Epithelial cell of prostate (primary cell): Measurements from ENCODE around the gene CALHM1.
A peak's percentile ranks its signal among the peaks of the same experiment; 100 is the strongest.

Source experiments
- DNase-seq: peaks from one replicate; pipeline ENCODE4 v3.0.0-alpha.2; 2011; ENCODE audit warnings: low read depth, low spot score
- H3K27ac ChIP-seq: fragments of 450-650 bp; 2 replicates; pipeline ENCODE4 v1.5.1; 2017; ENCODE audit warnings: mild to moderate bottlenecking

Gene CALHM1

DNA sequence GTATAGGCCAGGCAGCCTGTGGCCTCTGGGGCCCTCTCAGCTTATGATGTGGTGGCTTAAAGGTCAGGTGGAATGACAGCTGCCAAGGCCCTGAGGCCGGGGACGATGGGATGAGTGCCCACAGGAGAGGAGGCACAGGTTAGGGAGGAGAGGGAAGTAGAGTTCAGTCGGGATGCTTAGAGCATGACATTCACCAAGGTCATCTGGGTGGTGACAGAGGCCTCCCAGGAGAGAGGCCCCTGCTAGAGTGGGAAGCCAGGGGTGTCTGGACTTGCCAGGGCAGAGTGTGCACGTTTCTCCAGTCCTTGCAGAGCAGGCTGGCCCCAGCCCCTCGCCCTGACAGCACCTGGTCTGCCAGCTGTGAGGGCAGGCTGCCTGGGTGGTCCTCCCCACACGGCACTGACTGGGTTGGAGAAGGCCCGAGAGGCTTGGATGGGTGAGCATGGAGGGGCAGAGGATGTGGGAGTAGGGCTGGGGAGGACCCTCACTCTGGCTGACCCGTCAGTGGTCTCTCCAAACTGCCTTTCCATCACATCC lies 1.5 kb downstream of the CALHM1 start:
- no peak for DNase-seq
- H3K27ac ChIP-seq: no peak overlapping the region

DNA sequence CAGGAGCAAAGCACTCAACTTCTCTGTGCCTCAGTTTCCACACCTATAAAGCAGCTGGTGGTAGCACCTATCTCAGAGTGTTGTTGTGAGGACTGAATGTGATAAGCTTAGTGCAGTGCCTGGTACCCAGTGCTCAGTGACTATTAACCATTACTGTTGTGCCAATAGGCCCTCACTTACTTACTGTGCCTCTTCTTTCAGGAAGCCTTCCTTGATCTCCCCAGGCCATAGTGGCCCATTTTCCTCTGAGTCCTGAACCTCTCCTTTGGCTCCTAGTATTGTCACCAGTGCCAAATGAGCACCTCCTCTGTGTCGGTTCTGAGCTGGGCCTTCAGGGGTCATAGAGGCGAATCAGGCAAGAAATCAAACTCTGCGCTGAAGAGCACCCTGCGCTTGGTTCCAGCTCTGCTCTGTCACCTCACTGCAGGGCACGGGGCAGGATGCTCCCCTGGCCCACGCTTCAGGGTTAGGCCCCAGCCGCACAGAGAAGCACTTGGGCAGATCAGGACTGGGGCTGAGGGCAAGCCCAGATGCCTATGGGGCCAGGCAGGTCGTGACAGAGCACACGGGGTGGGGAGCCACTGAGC lies 2.5 kb downstream of the CALHM1 start:
- no peak for DNase-seq

DNA sequence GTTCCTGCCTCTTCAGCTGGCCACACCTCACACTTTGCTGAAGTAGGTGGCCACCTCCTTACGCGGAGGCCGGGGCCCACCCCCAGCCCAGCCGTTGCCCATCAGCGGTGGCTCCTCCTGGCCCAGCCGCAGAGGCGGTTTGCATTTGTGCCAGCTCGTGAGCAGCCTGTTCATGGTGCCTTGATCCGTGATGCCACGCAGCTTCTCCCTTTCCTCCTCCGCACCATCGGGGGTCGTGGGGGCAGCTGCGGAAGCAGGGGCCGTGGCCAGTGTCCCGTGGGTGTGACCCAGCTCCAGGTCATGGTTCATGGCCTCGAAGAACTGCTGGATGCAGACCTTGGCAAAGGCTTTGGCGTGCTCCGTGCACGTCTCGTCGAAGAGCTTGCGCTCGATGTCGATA lies 3.5 kb downstream of the CALHM1 start:
- H3K27ac ChIP-seq: no peak overlapping the region
- no peak for DNase-seq

More for the DNA sequence above, 2.5 kb downstream of the CALHM1 start:
- H3K27ac ChIP-seq: no peak overlapping the region

DNA sequence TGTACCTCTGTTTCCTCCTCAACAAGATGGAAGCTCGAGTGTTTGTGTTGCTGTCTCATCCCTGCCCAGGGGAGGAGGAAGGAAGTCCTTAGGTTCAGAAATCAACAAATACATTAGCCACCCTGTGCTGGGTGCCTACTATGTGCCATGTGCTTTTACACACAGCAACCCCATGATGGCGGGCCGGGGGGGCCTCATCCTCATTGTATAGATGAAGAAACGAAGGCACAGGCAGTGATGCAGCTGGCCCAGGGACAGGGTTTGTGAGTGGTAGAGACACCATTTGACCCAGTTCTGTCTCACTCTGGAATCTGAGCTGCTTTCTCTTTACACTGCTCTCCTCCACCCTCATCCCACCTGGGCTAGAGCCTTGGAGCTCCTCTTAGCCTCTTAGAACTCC lies 4.7 kb downstream of the CALHM1 start:
- no peak overlapping the region for H3K27ac ChIP-seq
- DNase-seq: no peak

DNA sequence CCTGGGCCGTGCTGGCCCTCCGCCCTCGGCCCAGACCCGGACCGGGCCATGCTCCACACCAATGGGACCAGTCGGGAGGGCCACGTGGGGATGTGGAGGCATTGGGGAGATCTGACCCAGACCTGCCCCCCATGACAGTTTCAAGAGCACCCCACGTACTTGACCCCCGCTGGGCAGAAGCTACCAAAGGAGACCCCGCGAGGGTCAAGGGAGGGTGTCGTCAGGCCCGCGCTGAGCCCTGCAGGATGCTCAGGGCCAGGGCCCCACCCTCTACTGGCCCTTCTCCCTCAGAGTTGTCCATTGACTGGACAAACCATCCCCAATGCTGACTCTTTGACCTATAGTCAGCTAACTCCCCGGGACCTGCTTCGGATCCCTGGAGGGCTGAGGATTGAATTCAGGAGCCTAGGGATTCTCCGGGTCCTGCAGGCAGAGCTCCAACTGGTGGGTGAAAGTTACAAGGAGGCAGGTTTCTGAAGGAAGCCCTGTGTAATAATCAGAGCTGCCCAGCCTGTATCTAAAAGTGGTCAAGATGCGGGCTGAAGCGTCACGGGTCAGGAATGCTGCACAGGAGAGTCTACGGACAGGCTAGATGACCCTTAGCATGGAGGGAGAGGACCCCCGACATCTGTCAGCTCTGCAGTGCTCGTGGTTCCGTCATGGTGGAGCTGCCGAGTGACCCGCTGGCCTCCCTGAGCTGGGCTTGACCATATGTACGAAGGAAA lies 6.0 kb downstream of the CALHM1 start:
- DNase-seq: no peak
- H3K27ac ChIP-seq: no peak overlapping the region

DNA sequence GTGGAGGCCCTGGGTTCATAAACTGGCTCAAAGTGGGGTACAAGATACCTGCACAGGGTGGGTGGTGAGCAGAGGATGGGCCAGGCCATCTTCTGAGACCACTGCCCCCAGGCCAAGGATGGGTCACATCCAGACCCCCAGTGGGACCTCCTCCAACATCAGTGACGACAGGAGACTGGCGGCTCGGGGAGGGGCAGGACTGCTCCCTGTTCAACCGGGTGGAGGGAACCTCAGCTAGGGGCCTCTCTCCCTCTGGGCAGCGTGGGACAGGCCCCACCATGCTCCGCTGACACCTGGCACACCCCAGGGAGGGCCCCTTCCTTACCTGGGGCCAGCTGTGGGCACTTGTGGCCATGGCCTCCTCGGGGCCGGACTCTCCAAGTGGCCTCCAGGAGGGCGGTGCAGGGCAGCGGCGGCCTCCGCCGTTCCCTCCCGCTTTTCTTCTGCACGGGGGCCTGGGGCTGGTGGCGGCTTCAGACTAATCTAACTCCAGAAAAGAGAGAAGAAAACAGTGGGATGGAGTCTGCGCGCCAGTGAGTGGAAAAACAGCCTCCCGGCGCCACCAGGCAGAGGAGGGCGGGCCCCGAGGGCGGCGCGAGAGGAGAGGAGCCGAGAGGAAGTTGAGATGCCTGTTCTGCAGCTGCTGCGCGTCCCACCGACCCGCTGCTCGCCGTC lies 6.7 kb downstream of the CALHM1 start, which contains the start of gene CALHM2:
Gene CALHM2, minus strand, starts transcription at position 540 of the 675 bp plus-strand sequence. CDS start 2,429 bp downstream, outside the sequence.
- peak within 1 kb of the TSS; percentile 18 for H3K27ac ChIP-seq
- DNase-seq: no peak

DNA sequence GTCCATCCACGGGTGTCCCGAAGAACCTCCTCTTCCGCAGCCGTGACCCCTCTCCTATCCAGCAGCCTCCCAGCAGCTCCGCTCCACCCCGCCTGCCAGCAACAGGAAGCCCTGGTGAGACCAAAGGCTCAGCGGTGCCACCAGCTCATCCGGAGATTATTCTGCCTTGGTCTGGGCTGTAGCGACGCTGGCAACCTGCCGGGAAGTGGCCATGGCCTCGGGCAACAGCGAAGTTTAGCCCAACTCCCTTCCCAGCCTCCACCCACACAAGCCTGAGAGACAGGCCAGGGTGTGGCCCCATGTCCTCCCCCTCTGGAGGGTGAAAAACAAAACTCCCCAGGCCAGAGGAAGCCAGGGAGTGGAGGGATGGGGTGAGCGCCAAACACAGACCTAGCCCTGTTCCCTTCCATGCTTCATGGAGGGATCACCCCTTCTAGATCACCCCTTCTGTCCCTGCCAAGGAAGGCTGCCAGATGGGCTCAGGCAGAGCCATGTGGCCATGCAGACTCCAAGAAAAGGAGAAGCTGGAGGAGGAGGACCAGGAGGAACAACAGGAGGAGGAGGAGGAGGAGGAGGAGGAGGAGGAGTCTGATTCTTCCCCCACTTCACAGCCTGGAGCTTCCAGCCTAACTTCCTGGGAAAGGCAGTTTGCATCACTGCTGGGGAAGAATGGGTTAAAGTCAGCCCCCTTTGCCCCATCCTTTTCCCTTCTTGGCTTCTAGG lies 7.4 kb downstream of the CALHM1 start:
- no peak for DNase-seq
- H3K27ac ChIP-seq: peak overlapping the region; percentile 18

DNA sequence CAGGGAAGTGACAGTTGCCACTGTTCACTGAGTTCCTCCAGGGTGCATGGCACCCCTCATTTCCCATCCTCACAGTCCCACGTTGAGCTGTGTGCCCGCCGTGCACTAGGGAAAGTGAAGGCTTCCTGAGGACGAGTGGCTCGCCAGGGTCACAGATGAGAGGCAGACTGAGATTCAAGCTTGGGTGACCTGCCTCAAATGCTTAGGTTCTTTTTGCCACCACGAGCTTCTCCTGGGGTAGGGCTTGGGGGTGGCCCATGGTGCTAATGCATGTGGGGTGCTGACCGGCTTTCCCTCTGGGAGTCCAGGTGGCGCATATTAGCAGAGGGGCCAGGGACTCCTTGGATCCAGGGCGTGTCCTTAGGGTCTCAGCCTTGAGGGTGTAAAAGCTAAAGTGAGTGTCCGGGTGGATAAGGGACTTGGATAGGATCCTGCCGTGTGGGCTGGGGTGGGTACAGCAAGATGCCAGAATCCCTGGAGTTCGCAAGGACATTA lies 8.5 kb downstream of the CALHM1 start:
- no peak overlapping the region for H3K27ac ChIP-seq
- DNase-seq: no peak

DNA sequence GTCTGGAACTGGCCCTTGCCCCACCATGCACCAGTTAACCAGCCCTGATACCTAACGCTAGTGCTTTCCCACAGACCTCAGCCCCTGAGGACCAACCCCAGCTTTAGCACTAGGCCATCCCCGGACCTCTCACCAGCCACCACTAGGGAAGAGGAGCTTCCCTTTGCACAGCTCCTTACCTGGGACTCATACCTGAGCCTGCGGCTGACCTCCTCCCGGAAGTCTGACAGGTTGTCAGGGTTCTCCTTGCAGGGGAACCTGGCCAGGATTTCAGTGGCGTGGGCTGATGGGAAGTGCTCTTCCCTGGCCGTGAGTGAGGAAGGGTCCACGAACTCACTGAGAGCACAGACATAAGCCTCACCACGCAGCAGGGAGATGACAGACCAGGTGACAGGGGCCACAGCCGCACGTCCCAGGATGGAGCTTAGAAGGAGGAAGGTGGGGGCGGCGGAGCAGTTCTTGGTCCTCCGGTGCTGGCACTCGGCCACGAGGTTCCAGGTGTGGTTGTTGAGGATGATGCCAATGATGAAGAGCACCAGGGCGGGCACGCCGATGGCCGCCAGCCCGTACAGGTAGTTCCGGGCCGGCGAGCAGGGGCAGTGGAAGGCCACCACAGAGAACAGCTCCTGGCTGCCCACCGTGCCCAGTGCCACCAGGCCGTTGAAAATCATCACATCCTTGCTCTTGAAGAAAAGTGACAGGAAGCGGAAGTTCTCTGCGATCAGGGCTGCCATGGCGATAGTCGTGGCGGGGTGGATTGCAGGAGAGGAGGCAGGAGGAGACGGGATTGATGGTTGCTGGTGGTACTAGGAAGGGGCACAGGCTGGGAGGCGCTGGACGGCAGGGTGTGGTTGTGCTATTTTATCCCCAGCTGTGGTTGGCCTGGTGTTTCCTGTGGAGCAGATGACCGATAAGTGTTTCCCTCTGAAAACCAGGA lies 9.2 kb downstream of the CALHM1 start:
- no peak overlapping the region for H3K27ac ChIP-seq
- DNase-seq: no peak

DNA sequence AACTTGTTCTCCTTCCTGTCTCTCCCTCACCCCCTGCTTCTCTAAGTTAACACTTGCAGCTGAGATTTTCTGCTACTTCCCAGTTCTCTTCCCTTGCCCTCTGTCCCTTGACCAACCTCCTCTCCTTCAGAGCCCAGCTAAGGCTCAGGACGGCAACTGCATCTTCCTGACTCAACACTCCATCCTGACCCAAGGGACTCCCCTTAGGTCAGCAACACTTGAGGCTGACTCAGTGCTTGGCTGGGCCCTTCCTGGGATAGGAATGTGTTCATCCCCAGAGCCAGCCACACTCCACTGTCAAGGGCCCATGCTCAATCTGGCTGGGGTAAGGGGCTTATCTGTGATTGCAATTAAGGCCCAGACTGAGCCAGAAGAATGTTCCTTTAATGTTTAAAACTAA lies 10.0 kb downstream of the CALHM1 start:
- H3K27ac ChIP-seq: no peak overlapping the region
- DNase-seq: no peak

DNA sequence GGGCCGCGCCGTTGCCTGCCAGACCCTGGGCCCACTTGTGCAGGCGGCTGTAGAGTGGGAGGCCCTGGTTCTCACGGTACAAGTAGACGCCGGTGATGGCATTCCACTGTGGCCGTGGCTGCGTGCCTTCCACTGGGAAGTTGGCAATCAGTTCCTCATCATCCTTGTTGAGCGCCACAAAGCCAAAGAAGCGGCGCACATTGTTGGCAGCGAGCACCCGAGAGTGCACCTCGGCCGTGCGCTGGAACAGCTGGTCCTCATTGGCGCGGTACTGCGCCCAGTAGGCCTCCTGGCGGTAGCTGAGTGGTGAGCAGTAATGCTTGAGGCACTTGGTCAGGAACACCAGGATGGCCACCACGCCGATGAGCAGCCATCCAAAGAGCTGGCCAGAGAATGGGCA lies 11.5 kb downstream of the CALHM1 start:
- no peak overlapping the region for H3K27ac ChIP-seq
- DNase-seq: no peak

DNA sequence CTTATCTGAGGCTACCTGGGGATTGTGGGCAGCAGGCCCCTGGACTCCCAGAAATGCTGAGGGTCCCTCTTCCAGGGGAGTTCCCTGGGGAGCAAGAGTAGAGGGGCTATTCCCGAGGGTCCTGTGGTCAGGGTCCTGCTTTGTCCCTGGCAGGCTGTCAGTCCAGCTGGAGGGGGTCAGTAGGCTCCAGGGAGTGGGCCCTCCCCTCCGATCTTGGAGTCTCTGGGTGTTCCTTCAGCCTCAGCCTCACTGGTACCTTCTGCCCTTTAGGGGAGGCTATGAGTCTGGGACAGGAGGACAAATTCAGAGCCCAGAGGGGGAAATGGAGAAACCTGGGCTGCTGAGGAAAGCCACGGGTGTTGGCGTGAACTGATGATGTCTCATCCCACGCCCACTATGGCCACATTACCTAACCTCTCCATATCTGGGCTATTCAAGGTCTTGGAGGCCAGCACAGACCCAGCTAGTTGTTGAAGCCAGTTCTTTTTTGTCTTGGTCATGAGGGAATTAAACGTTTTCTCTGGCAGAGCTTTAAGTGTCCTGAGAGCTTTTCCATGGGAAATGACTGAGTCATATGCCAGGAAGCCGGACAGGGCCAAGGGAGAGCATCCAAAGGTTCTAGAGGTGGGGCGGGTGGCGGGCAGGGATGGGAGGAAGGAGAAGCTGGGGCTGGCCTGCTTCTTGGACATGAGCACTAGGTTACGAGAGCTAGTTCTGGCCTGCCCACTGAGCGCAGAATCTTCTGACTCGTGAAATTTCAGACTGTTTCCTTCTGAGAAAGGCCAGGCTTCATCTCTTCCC lies 12.7 kb downstream of the CALHM1 start:
- DNase-seq: no peak
- H3K27ac ChIP-seq: no peak overlapping the region

DNA sequence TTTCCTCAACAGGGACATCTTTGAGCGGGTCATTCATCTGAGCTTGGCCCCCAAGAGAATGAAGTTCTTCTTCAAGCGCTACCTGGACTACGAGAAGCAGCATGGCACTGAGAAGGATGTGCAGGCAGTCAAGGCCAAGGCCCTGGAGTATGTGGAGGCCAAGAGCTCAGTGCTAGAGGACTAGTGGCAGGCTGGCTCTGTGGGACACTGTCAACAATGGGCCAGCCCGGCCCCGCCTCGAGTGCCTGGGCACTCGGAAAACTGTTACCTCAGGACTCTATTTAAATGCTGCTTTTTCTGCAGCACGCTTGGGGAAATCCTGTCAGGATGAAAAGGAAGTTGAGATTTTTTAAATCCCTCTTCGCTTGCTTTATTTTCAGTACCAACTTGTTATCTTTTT lies 13.3 kb downstream of the CALHM1 start:
- no peak overlapping the region for H3K27ac ChIP-seq
- DNase-seq: no peak

DNA sequence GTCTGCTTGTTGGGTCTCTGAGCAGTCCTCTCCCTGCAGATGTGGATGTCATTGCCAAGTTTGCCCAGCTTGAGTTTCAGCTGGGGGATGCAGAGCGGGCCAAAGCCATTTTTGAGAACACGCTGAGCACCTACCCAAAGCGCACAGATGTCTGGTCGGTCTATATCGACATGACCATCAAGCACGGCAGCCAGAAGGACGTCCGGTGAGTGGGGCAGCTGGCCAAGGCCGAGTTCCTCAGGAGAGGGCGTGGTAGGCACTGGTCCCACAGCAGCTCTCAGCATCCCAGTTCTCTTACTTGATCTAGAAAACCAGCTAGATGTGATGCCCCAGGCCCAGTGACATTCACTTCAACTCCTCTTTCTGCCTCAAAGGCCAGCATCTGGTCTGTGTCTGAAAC lies 14.2 kb downstream of the CALHM1 start:
- DNase-seq: no peak
- no peak overlapping the region for H3K27ac ChIP-seq

DNA sequence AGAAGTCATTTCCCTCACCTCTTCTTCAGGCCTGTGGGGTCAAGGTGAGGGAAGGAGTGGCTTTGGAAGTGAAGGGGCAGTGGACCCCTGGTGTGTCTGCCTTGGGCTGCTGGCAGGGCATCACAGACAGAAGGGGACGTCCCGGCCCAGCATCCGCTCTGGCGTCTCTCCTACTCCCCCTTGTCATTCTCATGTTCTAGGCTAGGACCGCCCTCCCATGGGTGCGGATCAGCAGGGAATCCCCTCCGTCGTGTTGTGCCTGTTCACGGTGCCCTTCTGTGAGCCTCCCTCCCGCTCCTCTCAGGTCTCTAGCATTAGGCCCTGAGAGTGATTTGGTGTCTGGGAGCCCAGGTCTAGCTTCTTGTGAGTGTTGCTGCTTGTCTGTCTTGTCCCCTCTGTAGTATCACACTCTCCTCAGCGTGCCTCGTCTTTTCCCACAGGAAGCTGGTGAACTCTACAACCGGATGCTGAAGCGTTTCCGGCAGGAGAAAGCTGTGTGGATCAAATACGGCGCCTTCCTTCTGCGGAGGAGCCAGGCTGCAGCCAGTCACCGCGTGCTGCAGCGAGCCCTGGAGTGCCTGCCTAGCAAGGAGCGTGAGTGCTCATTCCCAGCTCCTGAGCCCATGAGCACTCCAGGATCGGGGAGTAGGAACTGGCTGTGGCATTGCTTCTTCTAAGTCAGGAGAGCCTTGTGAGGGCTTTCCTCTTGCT lies 15.1 kb downstream of the CALHM1 start:
- no peak overlapping the region for H3K27ac ChIP-seq

DNA sequence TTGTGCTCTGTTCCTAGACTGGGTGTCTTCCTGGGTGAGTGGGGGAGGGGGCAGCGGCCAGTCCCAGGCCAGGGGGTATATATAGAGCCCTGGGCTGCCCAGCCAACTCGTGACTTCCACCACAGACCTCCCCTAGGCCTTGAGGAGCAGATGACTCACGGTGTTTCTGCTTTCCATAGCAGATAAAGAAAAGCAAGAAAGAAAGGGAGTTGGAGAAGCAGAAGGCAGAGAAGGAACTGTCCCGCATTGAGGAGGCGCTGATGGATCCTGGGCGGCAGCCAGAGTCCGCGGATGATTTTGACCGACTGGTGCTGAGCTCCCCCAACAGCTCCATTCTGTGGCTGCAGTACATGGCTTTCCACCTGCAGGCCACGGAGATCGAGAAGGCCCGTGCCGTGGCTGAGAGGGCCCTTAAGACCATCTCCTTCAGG lies 16.7 kb downstream of the CALHM1 start:
- no peak for DNase-seq
- H3K27ac ChIP-seq: no peak overlapping the region

More for the DNA sequence above, 15.1 kb downstream of the CALHM1 start:
- DNase-seq: no peak

DNA sequence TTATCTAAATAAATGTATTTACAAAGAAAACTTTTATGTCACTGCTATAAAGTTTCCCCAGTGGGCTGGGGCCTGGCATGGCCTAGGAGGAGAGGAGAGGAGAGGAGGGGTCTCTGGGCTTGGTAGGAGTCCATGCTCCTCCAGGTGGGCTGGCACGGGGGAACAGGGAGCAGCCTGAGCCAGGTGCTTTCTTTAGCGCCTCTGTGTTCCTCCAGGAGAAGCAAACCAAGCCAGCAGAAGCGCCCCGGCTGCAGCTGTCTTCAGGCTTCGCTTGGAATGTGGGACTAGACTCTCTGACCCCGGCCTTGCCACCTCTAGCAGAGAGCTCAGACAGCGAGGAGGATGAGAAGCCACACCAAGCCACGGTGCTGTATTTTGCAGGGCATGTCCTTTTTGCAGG lies 17.1 kb downstream of the CALHM1 start:
- no peak overlapping the region for H3K27ac ChIP-seq
- DNase-seq: no peak

DNA sequence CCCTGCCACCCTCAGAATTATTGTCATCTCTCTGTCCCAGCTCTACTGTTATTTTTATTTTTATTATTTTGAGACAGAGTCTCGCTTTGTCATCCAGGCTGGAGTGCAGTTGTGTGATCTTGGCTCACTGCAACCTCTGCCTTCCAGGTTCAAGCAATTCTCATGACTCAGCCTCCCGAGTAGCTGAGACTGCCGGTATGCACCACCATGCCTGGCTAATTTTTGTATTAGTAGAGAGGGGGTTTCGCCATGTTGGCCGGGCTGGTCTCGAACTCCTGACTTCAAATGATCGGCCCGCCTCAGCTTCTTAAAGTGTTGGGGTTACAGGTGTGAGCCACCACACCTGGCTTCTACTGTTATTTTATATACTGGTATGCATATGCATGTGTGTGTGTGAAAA lies 17.5 kb downstream of the CALHM1 start:
- DNase-seq: no peak
- H3K27ac ChIP-seq: no peak overlapping the region
